HepG2 (cell line): ENCODE results near the gene NOXO1. TPM values are rescaled to one million over a fixed set of nuclear protein-coding genes. Genes with fewer than 3 reads are reported as not detected.

Source experiments
- AGO1 ChIP-seq: fragments of 200-400 bp; formaldehyde crosslinking; IDR thresholded peaks from 2 replicates; pipeline ENCODE4 v1.6.1; 2017; ENCODE audit warnings: mild to moderate bottlenecking, low read depth, low read length, moderate library complexity; ENCODE audit not compliant: poor library complexity, severe bottlenecking
- ASH2L ChIP-seq: fragments of 300-600, 200-600 bp; sonication (generic); IDR thresholded peaks from 2 replicates; pipeline ENCODE4 v1.7.0; 2017; ENCODE audit warnings: low read depth, mild to moderate bottlenecking, moderate library complexity, mixed read lengths, low read length; ENCODE audit not compliant: insufficient read length
- ATAD3A ChIP-seq: sonication (generic); formaldehyde crosslinking; IDR thresholded peaks from 2 replicates; pipeline ENCODE4 v1.4.0; 2020; ENCODE audit warnings: missing genetic modification reagents
- CENPX ChIP-seq: sonication (generic); formaldehyde crosslinking; IDR thresholded peaks from 2 replicates; pipeline ENCODE4 v1.9.0; 2021; ENCODE audit warnings: mild to moderate bottlenecking, missing genetic modification reagents, moderate library complexity
- CSRNP1 ChIP-seq: sonication (generic); formaldehyde crosslinking; IDR thresholded peaks from 2 replicates; pipeline ENCODE4 v1.8.1; 2023; ENCODE audit warnings: mild to moderate bottlenecking, missing genetic modification reagents
- FLYWCH1 ChIP-seq: sonication (generic); formaldehyde crosslinking; IDR thresholded peaks from 2 replicates; pipeline ENCODE4 v1.8.1; 2023; ENCODE audit warnings: mild to moderate bottlenecking, missing genetic modification reagents
- HOXA3 ChIP-seq: sonication (generic); formaldehyde crosslinking; IDR thresholded peaks from 2 replicates; pipeline ENCODE4 v1.5.0; 2020; ENCODE audit warnings: missing genetic modification reagents
- IRF9 ChIP-seq: sonication (generic); formaldehyde crosslinking; IDR thresholded peaks from 2 replicates; pipeline ENCODE4 v1.8.0; 2022; ENCODE audit warnings: missing genetic modification reagents, mild to moderate bottlenecking, borderline replicate concordance
- JUN ChIP-seq: sonication (generic); formaldehyde crosslinking; IDR thresholded peaks from 2 replicates; pipeline ENCODE4 v1.4.0; 2020; ENCODE audit warnings: mild to moderate bottlenecking, missing genetic modification reagents
- KDM3A ChIP-seq: IDR thresholded peaks from 2 replicates; pipeline ENCODE4 v1.6.1; 2018; ENCODE audit warnings: low read depth, missing compliant biosample characterization
- KDM5B ChIP-seq: sonication (generic); formaldehyde crosslinking; IDR thresholded peaks from 2 replicates; pipeline ENCODE4 v1.4.0; 2020; ENCODE audit warnings: missing genetic modification reagents, mild to moderate bottlenecking, borderline replicate concordance
- NFE2L2 ChIP-seq: fragments of 150-350 bp; IDR thresholded peaks from 2 replicates; pipeline ENCODE4 v1.6.1; 2014; ENCODE audit warnings: low read length
- NR2C2 ChIP-seq: sonication (generic); formaldehyde crosslinking; IDR thresholded peaks from 2 replicates; pipeline ENCODE4 v1.4.0; 2020; ENCODE audit warnings: missing genetic modification reagents, mild to moderate bottlenecking, moderate library complexity, borderline replicate concordance
- PAX8 ChIP-seq: sonication (generic); formaldehyde crosslinking; IDR thresholded peaks from 2 replicates; pipeline ENCODE4 v1.8.0; 2022; ENCODE audit warnings: mild to moderate bottlenecking, missing genetic modification reagents, borderline replicate concordance
- POLR2AphosphoS5 ChIP-seq: IDR thresholded peaks from 2 replicates; pipeline ENCODE4 v1.6.1; 2012; ENCODE audit warnings: low read depth, low read length
- RNF2 ChIP-seq: fragments of 450-650 bp; conservative IDR thresholded peaks from 2 replicates; pipeline ENCODE4 v1.6.1; 2016; ENCODE audit warnings: low read depth
- SMARCC2 ChIP-seq: fragments of 450-650 bp; IDR thresholded peaks from 2 replicates; pipeline ENCODE4 v1.6.1; 2017; ENCODE audit warnings: antibody characterized with exemption, mild to moderate bottlenecking
- SOX6 ChIP-seq, 2 experiments: fragments of 450-650 bp in 1 of 2; sonication (generic) in 1 of 2; formaldehyde crosslinking in 1 of 2; IDR thresholded peaks; 2 replicates each; pipeline versions ENCODE4 v1.4.0 to v1.6.1; 2017 to 2020; ENCODE audit warnings: antibody characterized with exemption in 1 of 2, mild to moderate bottlenecking in 1 of 2, missing genetic modification reagents in 1 of 2
- SRSF9 ChIP-seq: fragments of 200-400 bp; formaldehyde crosslinking; IDR thresholded peaks from 2 replicates; pipeline ENCODE4 v1.6.1; 2018; ENCODE audit warnings: borderline replicate concordance, mild to moderate bottlenecking, low read depth, low read length; ENCODE audit not compliant: insufficient read depth, poor library complexity, severe bottlenecking
- THAP7 ChIP-seq: sonication (generic); formaldehyde crosslinking; IDR thresholded peaks from 2 replicates; pipeline ENCODE4 v1.8.1; 2023; ENCODE audit warnings: mild to moderate bottlenecking, missing genetic modification reagents
- ZBTB8A ChIP-seq: sonication (generic); formaldehyde crosslinking; IDR thresholded peaks from 2 replicates; pipeline ENCODE4 v1.4.0; 2020; ENCODE audit warnings: mild to moderate bottlenecking, low read depth, missing genetic modification reagents, borderline replicate concordance
- ZFP36L2 ChIP-seq: sonication (generic); formaldehyde crosslinking; IDR thresholded peaks from 2 replicates; pipeline ENCODE4 v1.4.0; 2020; ENCODE audit warnings: missing genetic modification reagents
- ZNF235 ChIP-seq: sonication (generic); formaldehyde crosslinking; IDR thresholded peaks from 2 replicates; pipeline ENCODE4 v1.8.1; 2023; ENCODE audit warnings: mild to moderate bottlenecking, missing genetic modification reagents, borderline replicate concordance
- ZNF260 ChIP-seq: sonication (generic); formaldehyde crosslinking; IDR thresholded peaks from 2 replicates; pipeline ENCODE4 v1.4.0; 2020; ENCODE audit warnings: missing genetic modification reagents, low read depth, mild to moderate bottlenecking, borderline replicate concordance
- ZNF282 ChIP-seq: fragments of 450-650 bp; IDR thresholded peaks from 2 replicates; pipeline ENCODE4 v1.6.1; 2018; ENCODE audit not compliant: partially characterized antibody
- ZNF432 ChIP-seq: sonication (generic); formaldehyde crosslinking; IDR thresholded peaks from 2 replicates; pipeline ENCODE4 v1.5.0; 2020; ENCODE audit warnings: missing genetic modification reagents, mild to moderate bottlenecking, borderline replicate concordance
- ZNF558 ChIP-seq: sonication (generic); formaldehyde crosslinking; IDR thresholded peaks from 2 replicates; pipeline ENCODE4 v1.9.0; 2022; ENCODE audit warnings: mild to moderate bottlenecking, missing genetic modification reagents, borderline replicate concordance
- ZSCAN25 ChIP-seq: sonication (generic); formaldehyde crosslinking; IDR thresholded peaks from 2 replicates; pipeline ENCODE4 v1.8.0; 2022; ENCODE audit warnings: mild to moderate bottlenecking, missing genetic modification reagents
- polyA plus RNA-seq, 8 experiments: library from polyadenylated mRNA; depleted of rRNA in 3 of 8; stranded (reverse) in 7 of 8; unstranded in 1 of 8; fragments of >200 nt; fragmentation: Illumina TruSeq in 4 of 8; extraction: Trizol in 4 of 8; gene quantifications; 2 replicates each; pipeline versions ENCODE4 v1.2.1 to v1.2.3, GENCODE V29; 2011 to 2016; ENCODE audit warnings: low read depth in 4 of 8, missing spikeins in 1 of 8, mixed read lengths in 1 of 8; ENCODE audit not compliant: insufficient read depth in 1 of 8
- total RNA-seq, 5 experiments: library from RNA; depleted of rRNA; stranded (reverse); fragments of >200 nt; fragmentation: Illumina TruSeq; extraction: Trizol; gene quantifications; 2 replicates each; pipeline ENCODE4 v1.2.3, GENCODE V29; 2016; ENCODE audit warnings: low read depth in 1 of 5

Gene NOXO1
- total and polyA plus RNA-seq, 2 of the 13 experiments (the other 11 are each of a cell fraction or from before 2014, with no cell fraction given) = 0.69 to 1.4 TPM

- TF ChIP-seq SOX6 (IDR thresholded peaks at IDR 0.05) = no peak
- peak; percentile 19; the same call in 1 of the 2 replicates for TF ChIP-seq SOX6 (CRISPR knock-in tag; IDR thresholded peaks at IDR 0.05)
- peak; percentile 68 for TF ChIP-seq IRF9 (CRISPR knock-in tag)
- peak; percentile 44 for TF ChIP-seq POLR2AphosphoS5
- peak; percentile 74 for TF ChIP-seq RNF2
- TF ChIP-seq CENPX = no peak
- no peak for TF ChIP-seq ZNF260 (CRISPR knock-in tag)
- TF ChIP-seq ZNF432 (CRISPR knock-in tag) = no peak
- TF ChIP-seq HOXA3 (CRISPR knock-in tag) = peak; percentile 83
- no peak for TF ChIP-seq ZFP36L2 (CRISPR knock-in tag)
- TF ChIP-seq PAX8 (CRISPR knock-in tag) = no peak
- TF ChIP-seq NR2C2 (CRISPR knock-in tag) = peak; percentile 51
- peak; percentile 49 for TF ChIP-seq ASH2L
- TF ChIP-seq ZSCAN25 = no peak
- no peak for TF ChIP-seq ZBTB8A
- TF ChIP-seq KDM3A = no peak
- no peak for TF ChIP-seq CSRNP1 (CRISPR knock-in tag)
- no peak for TF ChIP-seq FLYWCH1 (CRISPR knock-in tag)
- TF ChIP-seq ZNF235 = no peak
- no peak for TF ChIP-seq ZNF558 (CRISPR knock-in tag)
- no peak; the same call in 1 of the 2 replicates for TF ChIP-seq JUN (CRISPR knock-in tag)
- TF ChIP-seq ATAD3A (CRISPR knock-in tag) = no peak
- no peak for TF ChIP-seq AGO1
- no peak for TF ChIP-seq NFE2L2
- no peak for TF ChIP-seq THAP7 (CRISPR knock-in tag)
- TF ChIP-seq ZNF282 = no peak
- no peak for TF ChIP-seq SRSF9
- TF ChIP-seq SMARCC2 = no peak
- peak; percentile 83; the same call in 1 of the 2 replicates for TF ChIP-seq KDM5B (CRISPR knock-in tag)
Observed at GRCh38 chr16:2009791-2010510, 28.7 kb upstream of the NOXO1 start, which contains the start of gene ZNF598 (continued).
